KOPT-K1 (cell line): ENCODE data around the gene PNMA1.

Experiments used
- H3K27ac ChIP-seq: fragments of 200-600 bp; sonication (generic); 2 replicates; pipeline ENCODE4 v1.5.1; 2016; ENCODE audit warnings: antibody characterized with exemption, mild to moderate bottlenecking, low read depth, low read length; ENCODE audit not compliant: poor library complexity, severe bottlenecking
- H3K36me3 ChIP-seq: fragments of 200-600 bp; sonication (generic); 2 replicates; pipeline ENCODE4 v1.5.1; 2017; ENCODE audit warnings: antibody characterized with exemption, mild to moderate bottlenecking, low read length, moderate library complexity; ENCODE audit not compliant: insufficient read depth
- H3K9me3 ChIP-seq: fragments of 200-600 bp; sonication (generic); 2 replicates; pipeline ENCODE4 v1.5.1; 2017; ENCODE audit warnings: antibody characterized with exemption, low read length, mild to moderate bottlenecking; ENCODE audit not compliant: insufficient read depth, poor library complexity, severe bottlenecking

Gene PNMA1

GRCh38 chr14:73694083-73694482, 20.1 kb downstream of the PNMA1 start:
- Histone ChIP-seq H3K27ac (no peak overlapping the region), H3K9me3 (no peaks in the 10 kb centered on the region), H3K36me3 (no peaks in the 10 kb centered on the region)

GRCh38 chr14:73686901-73687300, 27.3 kb downstream of the PNMA1 start:
- Histone ChIP-seq H3K9me3 (no peaks in the 10 kb centered on the region), H3K27ac (no peak overlapping the region), H3K36me3 (no peaks in the 10 kb centered on the region)

GRCh38 chr14:73685328-73685727, 28.9 kb downstream of the PNMA1 start:
- H3K36me3 ChIP-seq: no peaks in the 10 kb centered on the region
- H3K27ac ChIP-seq: no peak overlapping the region
- no peaks in the 10 kb centered on the region for H3K9me3 ChIP-seq

- no peaks in the 10 kb centered on the region for H3K9me3 ChIP-seq
- H3K27ac ChIP-seq: no peak overlapping the region
- H3K36me3 ChIP-seq: no peaks in the 10 kb centered on the region
These were observed 29.6 kb downstream of the PNMA1 start for GRCh38 chr14:73684627-73685026.

GRCh38 chr14:73680821-73681220, 33.4 kb downstream of the PNMA1 start:
- Histone ChIP-seq H3K27ac (no peak overlapping the region), H3K9me3 (no peaks in the 10 kb centered on the region), H3K36me3 (no peaks in the 10 kb centered on the region)

GRCh38 chr14:73678698-73679097, 35.5 kb downstream of the PNMA1 start:
- H3K36me3 ChIP-seq: no peaks in the 10 kb centered on the region
- H3K9me3 ChIP-seq: no peaks in the 10 kb centered on the region

GRCh38 chr14:73674986-73675385, 39.2 kb downstream of the PNMA1 start:
- no peaks in the 10 kb centered on the region for H3K9me3 ChIP-seq
- H3K27ac ChIP-seq: no peak overlapping the region
- no peaks in the 10 kb centered on the region for H3K36me3 ChIP-seq

More at GRCh38 chr14:73678698-73679097, 35.5 kb downstream of the PNMA1 start:
- H3K27ac ChIP-seq: no peak overlapping the region

- no peaks in the 10 kb centered on the region for H3K36me3 ChIP-seq
- H3K9me3 ChIP-seq: no peaks in the 10 kb centered on the region
- no peak overlapping the region for H3K27ac ChIP-seq
These were observed 46.3 kb downstream of the PNMA1 start for GRCh38 chr14:73667854-73668253.

- Histone ChIP-seq H3K36me3 (no peaks in the 10 kb centered on the region), H3K9me3 (no peaks in the 10 kb centered on the region), H3K27ac (no peak overlapping the region)
These were observed 47.6 kb downstream of the PNMA1 start for GRCh38 chr14:73666583-73666982.

GRCh38 chr14:73665130-73665529, 49.1 kb downstream of the PNMA1 start:
- Histone ChIP-seq H3K9me3 (no peaks in the 10 kb centered on the region), H3K27ac (no peak overlapping the region)

GRCh38 chr14:73663548-73664212, 50.5 kb downstream of the PNMA1 start:
- H3K36me3 ChIP-seq: no peaks in the 10 kb centered on the region

More at GRCh38 chr14:73665130-73665529, 49.1 kb downstream of the PNMA1 start:
- no peaks in the 10 kb centered on the region for H3K36me3 ChIP-seq

GRCh38 chr14:73662487-73662943, 51.7 kb downstream of the PNMA1 start:
- Histone ChIP-seq H3K27ac (no peak overlapping the region), H3K36me3 (no peaks in the 10 kb centered on the region)

More at GRCh38 chr14:73663548-73664212, 50.5 kb downstream of the PNMA1 start:
- no peaks in the 10 kb centered on the region for H3K9me3 ChIP-seq
- H3K27ac ChIP-seq: no peak overlapping the region

GRCh38 chr14:73661872-73662271, 52.3 kb downstream of the PNMA1 start:
- H3K36me3 ChIP-seq: no peaks in the 10 kb centered on the region
- H3K9me3 ChIP-seq: no peaks in the 10 kb centered on the region
- no peak overlapping the region for H3K27ac ChIP-seq

More at GRCh38 chr14:73662487-73662943, 51.7 kb downstream of the PNMA1 start:
- no peaks in the 10 kb centered on the region for H3K9me3 ChIP-seq
